ENCODE measurements around the gene YIF1A. TPM values are rescaled to one million over a fixed set of nuclear protein-coding genes. Genes with fewer than 3 reads are reported as not detected.
A peak's percentile ranks its signal among the peaks of the same experiment; 100 is the strongest.

Gene YIF1A
- total and polyA plus RNA-seq, 2 donors: 62.0 to 84.7 TPM

DNA sequence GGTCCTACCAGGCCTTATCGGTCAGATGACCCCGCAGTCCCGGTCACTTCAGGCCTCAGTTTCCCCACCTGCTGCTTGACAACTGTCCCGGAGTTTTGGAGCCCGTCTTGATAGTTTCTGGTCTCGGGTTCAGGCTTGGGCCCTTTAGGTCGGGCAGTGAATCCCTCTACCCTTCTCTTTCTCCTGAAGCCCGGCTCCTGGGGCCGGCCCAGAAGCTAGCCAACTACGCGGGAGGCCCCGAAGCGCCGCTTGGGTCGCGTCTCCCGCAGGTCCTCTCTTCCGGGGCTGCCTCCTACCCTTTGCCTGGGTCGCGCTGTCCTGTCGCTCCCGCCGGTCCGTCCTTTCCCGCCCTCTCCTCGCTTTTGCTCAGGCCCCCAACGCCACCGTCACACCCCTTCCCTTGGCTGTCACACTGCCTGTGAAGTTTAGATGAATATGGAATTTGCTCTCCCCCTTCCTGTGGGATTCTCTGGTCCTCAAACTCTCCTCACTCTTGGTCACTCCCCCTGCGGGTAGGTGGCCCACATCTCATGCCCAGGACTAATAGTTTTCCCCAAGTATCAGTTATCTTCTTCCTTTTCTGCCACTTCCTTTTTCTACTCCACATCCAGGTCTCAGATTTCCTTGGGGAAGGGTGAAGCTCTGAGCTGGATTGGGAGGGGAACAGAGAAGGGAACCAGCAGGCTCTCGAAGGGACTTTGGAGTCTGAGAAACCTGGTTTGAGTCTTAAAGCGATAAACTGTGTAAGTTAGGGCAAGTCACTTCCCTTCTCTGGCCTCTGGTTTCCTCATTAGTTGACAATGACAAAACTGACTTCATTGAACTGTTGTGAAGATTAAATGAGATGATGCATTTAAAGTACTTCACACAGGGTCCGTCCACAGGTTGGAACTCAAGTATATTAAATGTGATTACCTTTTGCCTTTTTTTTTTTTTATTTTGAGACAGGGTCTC is 19.7 kb downstream of the YIF1A start:
- WGBS: 3% methylated on average over 32 of the region's 32 CpGs
- Histone ChIP-seq H3K27ac (ENCODE audit: low read depth) (peak overlapping the region; percentile 91), H3K4me1 (ENCODE audit: insufficient read depth) (no peaks in the 10 kb centered on the region), H3K36me3 (ENCODE audit: insufficient read depth) (peaks cover 2% of the 10 kb centered on the region), H3K4me3 (ENCODE audit: low read depth, low read length) (peak overlapping the region; percentile 81)
- no peak for DNase-seq (ENCODE audit: extremely low spot score)

DNA sequence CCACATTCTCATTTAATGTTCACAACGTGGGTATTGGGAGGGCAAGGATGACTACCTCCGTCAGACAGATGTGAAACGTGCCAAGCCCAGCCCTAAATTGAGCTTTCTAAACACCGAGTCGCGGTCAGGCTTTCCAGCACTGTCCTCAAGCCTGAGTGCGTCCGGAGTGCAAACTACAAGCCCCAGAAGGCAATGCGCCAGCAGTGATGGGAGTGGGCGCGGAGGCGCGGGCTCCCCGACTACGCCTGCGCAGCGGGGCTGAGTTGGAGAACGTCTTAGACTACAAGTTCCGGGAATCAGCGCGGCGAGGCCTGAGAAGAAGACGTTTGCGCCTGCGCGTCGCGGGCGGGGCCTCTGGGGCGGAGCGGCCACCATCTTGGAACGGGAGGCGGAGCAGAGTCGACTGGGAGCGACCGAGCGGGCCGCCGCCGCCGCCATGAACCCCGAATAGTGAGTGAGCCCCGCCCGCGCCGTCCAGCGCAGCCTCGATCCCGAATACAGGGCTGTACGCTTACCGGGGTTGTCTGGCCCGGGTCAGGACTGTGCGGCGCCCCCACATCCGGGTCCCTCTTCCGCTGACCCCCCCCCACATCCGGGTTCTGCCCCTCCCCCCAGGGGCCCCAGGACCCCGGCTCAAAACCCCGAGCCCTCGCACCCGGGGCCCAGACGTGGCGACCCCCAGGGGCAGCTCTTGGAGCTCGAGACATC is 20.5 kb downstream of the YIF1A start, which contains the start of gene RAB1B:
Gene RAB1B, plus strand, starts transcription at position 396 of the 708 bp plus-strand sequence. Its CDS starts 41 bp downstream, at position 437.
- DNase-seq (ENCODE audit: extremely low spot score): peak; percentile 99
- Histone ChIP-seq H3K4me3 (ENCODE audit: low read depth, low read length) (peak within 1 kb of the TSS; percentile 81), H3K4me1 (ENCODE audit: insufficient read depth) (no peaks in the 10 kb centered on the region), H3K36me3 (ENCODE audit: insufficient read depth) (no peaks in the 10 kb centered on the region), H3K27ac (ENCODE audit: low read depth) (peak within 1 kb of the TSS; percentile 91)
- under 1% methylated on average over 64 of the region's 64 CpGs for WGBS

DNA sequence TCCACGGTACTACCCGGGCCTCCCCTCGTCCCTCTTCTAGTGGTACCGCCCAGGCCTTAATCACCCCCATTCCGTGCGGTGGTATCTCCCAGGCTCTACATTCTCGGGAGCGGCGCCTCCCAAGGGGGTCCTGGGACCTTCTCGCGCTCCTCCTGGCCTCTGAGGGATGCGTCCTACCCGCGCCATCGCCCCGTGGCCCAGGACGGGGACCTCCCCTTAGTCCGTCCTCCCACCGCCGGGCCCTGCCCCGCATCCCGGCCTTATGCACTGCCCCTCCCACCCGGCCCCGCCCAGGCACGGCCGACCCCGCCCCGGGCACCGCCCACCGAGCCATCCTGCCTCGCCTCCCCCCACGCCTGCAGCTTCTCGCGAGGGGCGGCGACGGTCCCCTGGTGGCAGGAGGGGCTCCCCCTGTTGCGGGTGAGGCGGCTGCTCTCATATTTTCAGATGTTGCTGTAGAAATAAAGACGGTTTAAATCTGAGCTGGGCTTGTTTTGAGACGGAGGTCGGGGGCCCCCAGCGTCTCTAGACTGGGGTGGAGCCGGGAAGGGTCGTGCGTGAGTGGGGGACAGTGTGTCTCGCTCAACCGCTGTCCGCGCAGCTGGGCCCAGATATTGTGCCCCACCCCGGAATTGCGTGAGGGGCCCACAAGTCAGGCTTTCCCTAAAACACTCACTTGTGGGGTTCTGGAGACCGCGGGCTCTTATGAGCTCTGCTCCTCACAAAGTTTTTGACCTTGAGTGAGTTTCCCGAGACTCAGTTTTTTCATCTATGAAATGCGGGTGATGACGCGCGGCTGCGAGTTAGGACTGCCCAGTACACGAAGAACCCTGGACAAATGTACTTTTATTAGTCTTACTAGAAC is 21.3 kb downstream of the YIF1A start:
- Histone ChIP-seq H3K27ac (ENCODE audit: low read depth) (peak overlapping the region; percentile 82), H3K4me1 (ENCODE audit: insufficient read depth) (no peaks in the 10 kb centered on the region), H3K4me3 (ENCODE audit: low read depth, low read length) (peak overlapping the region; percentile 44), H3K36me3 (ENCODE audit: insufficient read depth) (no peaks in the 10 kb centered on the region)
- under 1% methylated on average over 61 of the region's 61 CpGs for WGBS
- peak; percentile 72 for DNase-seq (ENCODE audit: extremely low spot score)

DNA sequence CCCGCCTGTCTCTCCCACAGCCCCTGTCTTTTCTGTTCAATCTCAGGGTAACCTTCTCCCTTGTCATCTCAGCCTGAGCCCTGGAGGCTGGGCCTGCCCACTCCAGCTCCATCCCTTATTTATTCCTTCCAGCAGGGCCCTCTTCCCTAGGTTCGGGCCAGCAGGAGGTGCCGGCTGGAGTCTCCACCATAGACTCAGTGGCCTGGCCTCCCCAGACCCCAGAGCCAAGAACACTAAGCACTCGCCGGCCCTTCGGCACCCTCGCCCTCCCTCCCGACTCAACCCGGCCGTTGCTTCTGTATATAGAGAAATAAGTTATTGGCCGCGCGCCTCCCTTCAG is 21.9 kb downstream of the YIF1A start:
- Histone ChIP-seq H3K27ac (ENCODE audit: low read depth) (no peak overlapping the region), H3K4me3 (ENCODE audit: low read depth, low read length) (peak overlapping the region; percentile 44), H3K36me3 (ENCODE audit: insufficient read depth) (no peaks in the 10 kb centered on the region), H3K4me1 (ENCODE audit: insufficient read depth) (no peaks in the 10 kb centered on the region)
- DNase-seq (ENCODE audit: extremely low spot score): no peak
- 11% methylated on average over 13 of the region's 13 CpGs for WGBS

DNA sequence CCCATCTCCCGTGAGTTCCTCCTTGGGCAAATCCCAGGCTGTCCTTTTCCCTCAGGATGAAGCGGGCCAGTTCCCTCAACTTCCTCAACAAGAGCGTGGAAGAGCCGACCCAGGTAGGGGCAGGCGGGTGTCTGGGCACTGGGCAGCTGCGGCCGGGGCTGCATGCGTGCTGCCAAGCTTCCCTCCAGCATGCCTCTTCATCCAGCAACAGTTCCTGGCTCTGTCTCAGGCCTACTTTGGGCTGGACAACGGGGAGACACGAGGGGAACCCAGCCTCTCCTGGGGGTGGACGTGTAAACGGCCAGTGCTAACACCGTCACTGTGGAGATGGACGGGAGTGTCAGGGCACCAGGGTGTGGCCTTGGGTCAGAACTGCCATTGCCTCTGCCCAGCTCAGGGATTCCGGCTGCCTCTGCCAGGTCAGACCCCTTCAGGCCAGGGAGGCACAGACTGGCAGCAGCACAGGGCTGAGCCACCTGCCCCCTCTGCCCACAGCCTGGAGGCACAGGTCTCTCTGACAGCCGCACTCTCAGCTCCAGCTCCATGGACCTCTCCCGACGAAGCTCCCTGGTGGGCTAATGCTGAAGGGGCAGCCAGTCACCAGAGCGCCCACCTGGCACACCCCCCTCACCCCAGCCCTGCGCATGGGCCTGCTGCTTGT is 22.4 kb downstream of the YIF1A start:
- no peaks in the 10 kb centered on the region for H3K36me3 ChIP-seq (ENCODE audit: insufficient read depth)
- H3K4me3 ChIP-seq (ENCODE audit: low read depth, low read length): no peak overlapping the region
- H3K4me1 ChIP-seq (ENCODE audit: insufficient read depth): no peaks in the 10 kb centered on the region
- H3K27ac ChIP-seq (ENCODE audit: low read depth): no peak overlapping the region
- 77% methylated on average over 20 of the region's 20 CpGs for WGBS
- no peak for DNase-seq (ENCODE audit: extremely low spot score)

DNA sequence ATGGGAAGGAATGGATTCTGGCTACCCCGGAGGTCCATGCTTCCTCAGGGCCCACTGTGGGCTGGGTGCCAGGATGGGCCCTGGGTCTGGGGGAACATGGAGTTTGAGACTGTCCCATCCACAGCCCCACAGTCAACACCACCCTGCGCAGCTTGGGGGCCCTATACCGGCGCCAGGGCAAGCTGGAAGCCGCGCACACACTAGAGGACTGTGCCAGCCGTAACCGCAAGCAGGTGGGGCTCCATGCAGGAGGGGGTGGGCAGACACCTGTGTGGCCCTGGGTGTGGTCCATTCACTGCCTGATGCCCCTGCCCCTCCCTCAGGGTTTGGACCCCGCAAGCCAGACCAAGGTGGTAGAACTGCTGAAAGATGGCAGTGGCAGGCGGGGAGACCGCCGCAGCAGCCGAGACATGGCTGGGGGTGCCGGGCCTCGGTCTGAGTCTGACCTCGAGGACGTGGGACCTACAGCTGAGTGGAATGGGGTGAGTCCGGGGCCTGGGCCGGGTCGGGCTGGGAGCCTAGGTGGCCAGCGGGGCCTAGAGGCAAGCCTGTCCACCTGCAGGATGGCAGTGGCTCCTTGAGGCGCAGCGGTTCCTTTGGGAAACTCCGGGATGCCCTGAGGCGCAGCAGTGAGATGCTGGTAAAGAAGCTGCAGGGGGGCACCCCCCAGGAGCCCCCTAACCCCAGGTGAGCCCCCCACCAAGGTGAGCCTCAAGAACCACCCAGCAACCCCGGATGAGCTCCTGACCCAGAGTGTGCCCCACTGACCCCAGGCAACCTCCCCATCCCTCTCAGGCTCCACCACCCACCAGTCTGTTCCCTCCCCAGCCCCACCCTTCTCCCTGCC is 23.2 kb downstream of the YIF1A start:
- H3K36me3 ChIP-seq (ENCODE audit: insufficient read depth): no peaks in the 10 kb centered on the region
- no peak for DNase-seq (ENCODE audit: extremely low spot score)
- H3K4me3 ChIP-seq (ENCODE audit: low read depth, low read length): no peak overlapping the region
- WGBS: 92% methylated on average over 26 of the region's 26 CpGs
- no peak overlapping the region for H3K27ac ChIP-seq (ENCODE audit: low read depth)
- no peaks in the 10 kb centered on the region for H3K4me1 ChIP-seq (ENCODE audit: insufficient read depth)

DNA sequence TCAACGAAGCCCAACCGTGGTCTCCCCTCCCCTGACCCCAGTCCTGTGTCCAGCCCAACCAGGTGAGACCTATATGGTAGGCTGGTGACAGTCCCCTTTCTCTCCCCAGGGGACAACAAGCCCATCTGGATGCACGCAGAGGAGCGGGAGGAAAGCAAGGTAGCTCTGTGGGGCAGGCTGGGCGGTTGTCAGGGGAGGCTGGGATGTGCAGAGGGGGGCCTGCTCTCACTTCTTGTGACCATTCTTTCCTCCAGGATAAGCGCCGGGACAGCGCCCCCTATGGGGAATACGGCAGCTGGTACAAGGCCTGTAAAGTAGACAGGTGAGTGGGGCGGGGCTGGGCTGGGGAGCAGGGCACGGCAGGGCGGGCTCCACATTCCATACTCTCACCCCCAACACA is 24.0 kb downstream of the YIF1A start:
- Histone ChIP-seq H3K27ac (ENCODE audit: low read depth) (no peak overlapping the region), H3K4me1 (ENCODE audit: insufficient read depth) (no peaks in the 10 kb centered on the region), H3K36me3 (ENCODE audit: insufficient read depth) (no peaks in the 10 kb centered on the region), H3K4me3 (ENCODE audit: low read depth, low read length) (no peak overlapping the region)
- DNase-seq (ENCODE audit: extremely low spot score): no peak
- 72% methylated on average over 12 of the region's 12 CpGs for WGBS

DNA sequence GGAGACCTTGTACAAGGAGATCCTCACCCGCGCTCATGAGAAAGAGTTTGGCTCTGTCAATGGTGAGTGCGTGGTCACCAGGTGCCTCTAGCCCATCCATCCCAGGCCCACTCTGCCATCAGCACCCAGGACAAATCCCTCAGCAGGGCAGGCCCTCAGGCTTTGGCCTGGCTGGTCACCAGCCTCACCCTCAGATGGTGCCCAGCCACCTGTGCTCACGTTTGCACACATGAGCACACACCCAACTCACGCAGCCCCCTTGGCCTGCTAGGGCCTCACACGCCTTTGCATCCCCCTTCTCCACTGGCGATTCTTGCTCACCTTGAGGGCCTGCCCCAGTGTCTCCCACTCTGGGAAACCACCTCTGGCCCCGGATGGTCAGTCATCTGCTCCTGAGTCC is 24.6 kb downstream of the YIF1A start:
- Histone ChIP-seq H3K27ac (ENCODE audit: low read depth) (no peak overlapping the region), H3K4me3 (ENCODE audit: low read depth, low read length) (no peak overlapping the region), H3K4me1 (ENCODE audit: insufficient read depth) (no peaks in the 10 kb centered on the region), H3K36me3 (ENCODE audit: insufficient read depth) (no peaks in the 10 kb centered on the region)
- DNase-seq (ENCODE audit: extremely low spot score): no peak
- 87% methylated on average over 8 of the region's 8 CpGs for WGBS

DNA sequence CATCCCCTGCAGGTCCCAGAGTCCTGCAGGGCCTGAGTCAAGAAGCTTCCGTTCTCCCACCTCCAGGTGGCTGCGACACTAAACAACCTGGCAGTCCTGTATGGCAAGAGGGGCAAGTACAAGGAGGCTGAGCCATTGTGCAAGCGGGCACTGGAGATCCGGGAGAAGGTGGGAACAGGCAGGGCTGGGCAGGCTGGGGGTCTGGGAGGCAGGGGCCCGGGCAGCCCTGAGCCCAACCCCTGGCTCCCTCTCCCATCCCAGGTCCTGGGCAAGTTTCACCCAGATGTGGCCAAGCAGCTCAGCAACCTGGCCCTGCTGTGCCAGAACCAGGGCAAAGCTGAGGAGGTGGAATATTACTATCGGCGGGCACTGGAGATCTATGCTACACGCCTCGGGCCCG is 25.2 kb downstream of the YIF1A start:
- no peak for DNase-seq (ENCODE audit: extremely low spot score)
- H3K4me3 ChIP-seq (ENCODE audit: low read depth, low read length): no peak overlapping the region
- H3K36me3 ChIP-seq (ENCODE audit: insufficient read depth): no peaks in the 10 kb centered on the region
- H3K27ac ChIP-seq (ENCODE audit: low read depth): no peak overlapping the region
- 93% methylated on average over 10 of the region's 10 CpGs for WGBS
- no peaks in the 10 kb centered on the region for H3K4me1 ChIP-seq (ENCODE audit: insufficient read depth)

DNA sequence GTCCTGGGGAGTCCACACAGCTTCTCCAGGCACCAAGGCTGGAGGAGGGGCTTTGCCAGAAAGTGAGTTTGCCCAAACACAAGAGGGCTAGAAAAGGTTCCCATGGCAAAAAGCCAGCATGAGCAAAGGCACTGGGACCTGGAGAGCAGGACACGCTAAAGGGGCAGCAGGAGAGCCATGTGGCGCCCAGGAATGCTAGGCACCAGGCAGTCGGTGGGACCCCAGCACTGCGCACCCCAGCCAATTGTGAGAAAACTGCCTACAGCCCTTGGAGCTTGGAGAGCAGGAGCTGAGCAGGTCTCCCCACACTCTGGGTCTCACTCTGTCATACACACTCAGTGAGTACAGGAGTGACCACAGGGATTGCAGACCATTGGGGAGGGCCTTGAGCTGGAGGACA is 25.7 kb downstream of the YIF1A start:
- no peak overlapping the region for H3K4me3 ChIP-seq (ENCODE audit: low read depth, low read length)
- H3K4me1 ChIP-seq (ENCODE audit: insufficient read depth): no peaks in the 10 kb centered on the region
- 88% methylated on average over 4 of the region's 4 CpGs for WGBS
- no peak for DNase-seq (ENCODE audit: extremely low spot score)
- no peaks in the 10 kb centered on the region for H3K36me3 ChIP-seq (ENCODE audit: insufficient read depth)
- no peak overlapping the region for H3K27ac ChIP-seq (ENCODE audit: low read depth)

DNA sequence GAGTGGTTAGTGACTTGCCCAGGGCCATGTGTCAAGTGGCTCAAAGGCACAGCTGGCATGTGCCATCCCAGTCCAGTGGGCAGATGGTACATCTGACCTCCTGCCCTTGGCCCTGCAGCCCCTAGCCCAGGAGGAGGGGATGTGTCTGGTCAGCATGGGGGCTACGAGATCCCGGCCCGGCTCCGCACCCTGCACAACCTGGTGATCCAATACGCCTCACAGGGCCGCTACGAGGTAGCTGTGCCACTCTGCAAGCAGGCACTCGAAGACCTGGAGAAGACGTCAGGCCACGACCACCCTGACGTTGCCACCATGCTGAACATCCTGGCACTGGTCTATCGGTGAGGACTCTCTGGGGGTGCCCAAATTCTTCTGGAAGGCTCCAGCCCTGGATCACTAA is 26.2 kb downstream of the YIF1A start:
- H3K36me3 ChIP-seq (ENCODE audit: insufficient read depth): no peaks in the 10 kb centered on the region
- H3K4me3 ChIP-seq (ENCODE audit: low read depth, low read length): no peak overlapping the region
- DNase-seq (ENCODE audit: extremely low spot score): no peak
- no peak overlapping the region for H3K27ac ChIP-seq (ENCODE audit: low read depth)
- no peaks in the 10 kb centered on the region for H3K4me1 ChIP-seq (ENCODE audit: insufficient read depth)
- WGBS: 95% methylated on average over 12 of the region's 12 CpGs

DNA sequence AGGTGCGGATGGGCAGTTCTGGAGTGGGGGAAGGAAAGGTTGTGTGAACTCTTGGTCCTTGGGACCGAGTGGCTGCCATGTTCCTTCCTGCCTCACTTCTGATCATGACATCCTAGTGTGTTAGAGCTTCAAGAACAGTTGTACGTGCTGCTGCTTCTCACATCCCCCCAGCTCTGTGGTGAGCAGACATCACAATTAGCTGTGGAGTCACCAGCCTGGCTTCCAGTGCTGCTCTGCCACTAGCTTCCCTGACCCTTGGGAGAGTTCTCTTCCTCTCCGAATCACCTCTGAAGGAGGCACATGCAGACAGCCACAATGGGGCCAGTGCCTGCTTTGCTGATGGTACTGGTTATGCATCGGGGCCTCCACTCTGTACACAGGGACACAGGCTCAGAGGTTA is 26.8 kb downstream of the YIF1A start:
- no peak for DNase-seq (ENCODE audit: extremely low spot score)
- Histone ChIP-seq H3K36me3 (ENCODE audit: insufficient read depth) (no peaks in the 10 kb centered on the region), H3K4me3 (ENCODE audit: low read depth, low read length) (no peak overlapping the region), H3K4me1 (ENCODE audit: insufficient read depth) (no peaks in the 10 kb centered on the region), H3K27ac (ENCODE audit: low read depth) (no peak overlapping the region)
- 91% methylated on average over 5 of the region's 5 CpGs for WGBS

Data from urinary bladder (tissue), 4 donors.